HS-5 (cell line): ENCODE results near the gene RBBP8NL.

Source experiments
- DNase-seq: peaks from one replicate; pipeline ENCODE4 v3.0.0-alpha.2; 2012; ENCODE audit warnings: low read depth

The RBBP8NL gene

DNA sequence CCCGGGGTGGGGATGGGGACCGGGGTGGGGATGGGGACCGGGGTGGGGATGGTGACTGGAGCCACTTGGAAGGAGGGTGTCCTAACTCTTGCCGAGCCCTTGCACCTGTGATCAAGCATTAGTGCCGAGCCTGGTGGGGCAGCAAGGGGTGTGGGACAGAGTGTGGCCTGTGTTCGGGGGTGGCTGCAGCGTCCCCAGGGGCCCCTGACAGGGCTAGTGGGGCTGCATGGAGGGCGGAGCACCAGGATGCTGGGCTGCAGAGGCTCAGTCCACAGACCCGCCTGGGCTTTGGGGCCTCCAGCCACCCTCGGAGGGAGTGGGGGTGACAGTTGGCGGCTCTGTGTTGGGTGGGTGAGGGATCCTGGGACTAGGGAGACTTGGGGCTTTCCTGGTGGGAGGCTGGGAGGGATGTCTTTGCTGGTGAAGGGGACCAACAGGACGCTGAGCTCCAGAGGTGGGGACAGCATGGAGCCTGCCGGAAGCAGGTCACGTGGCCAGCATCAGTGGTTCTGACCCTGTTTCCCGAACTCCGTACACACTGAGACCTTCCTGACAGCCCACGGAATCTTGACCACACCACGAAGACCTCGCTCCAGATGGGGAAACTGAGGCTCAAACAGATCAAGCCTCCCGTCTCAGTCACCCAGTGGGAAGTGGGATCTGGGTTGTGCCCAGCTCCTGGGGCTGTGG is 4.6 kb downstream of the RBBP8NL start:
- no peak for DNase-seq

DNA sequence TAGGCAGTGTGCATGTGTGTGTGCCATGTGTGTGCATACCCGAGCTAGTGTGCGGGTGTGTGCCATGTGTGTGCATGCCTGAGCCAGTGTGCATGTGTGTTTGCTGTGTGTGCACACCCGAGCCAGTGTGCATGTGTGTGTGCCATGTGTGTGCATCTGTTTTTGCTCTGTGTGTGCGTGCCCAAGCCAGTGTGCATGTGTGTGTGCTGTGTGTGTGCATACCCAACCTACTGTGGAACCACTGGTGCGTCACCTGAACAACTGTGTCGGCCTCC is 5.7 kb downstream of the RBBP8NL start:
- no peak for DNase-seq

DNA sequence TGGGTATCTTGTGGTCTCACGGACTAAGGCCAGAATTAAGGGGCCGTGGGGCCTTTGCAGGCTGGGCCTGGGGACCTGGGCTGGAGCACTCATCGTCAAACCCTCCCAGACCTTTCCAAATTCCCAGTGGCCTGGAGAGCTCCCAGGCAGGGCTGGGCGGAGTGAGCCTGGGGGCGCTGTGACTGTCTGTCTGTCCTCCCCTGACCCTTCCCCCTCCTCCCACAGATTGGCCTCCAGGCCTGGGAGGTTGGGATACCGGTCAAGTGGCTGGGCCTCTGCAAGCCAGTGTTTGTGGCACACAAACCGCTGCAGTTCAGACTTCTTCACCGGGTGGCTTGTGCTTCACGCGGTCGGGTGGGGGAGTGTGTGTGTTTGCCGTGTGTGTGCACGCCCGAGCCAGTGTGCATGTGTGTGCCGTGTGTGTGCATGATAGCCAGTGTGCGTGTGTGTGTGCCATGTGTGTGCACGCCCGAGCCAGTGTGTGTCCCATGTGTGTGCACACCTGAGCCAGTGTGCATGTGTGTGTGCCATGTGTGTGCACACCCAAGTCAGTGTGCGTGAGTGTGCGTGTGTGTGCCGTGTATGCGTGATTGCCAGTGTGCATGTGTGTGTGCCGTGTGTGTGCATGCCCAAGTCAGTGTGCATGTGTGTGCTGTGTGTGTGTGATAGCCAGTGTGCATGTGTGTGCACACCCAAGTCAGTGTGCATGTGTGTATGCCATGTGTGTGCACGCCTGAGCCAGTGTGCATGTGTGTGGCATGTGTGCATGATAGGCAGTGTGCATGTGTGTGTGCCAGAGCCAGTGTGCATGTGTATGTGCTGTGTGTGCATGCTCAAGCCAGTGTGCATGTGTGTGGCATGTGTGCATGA is 6.3 kb downstream of the RBBP8NL start:
- DNase-seq, result no peak

DNA sequence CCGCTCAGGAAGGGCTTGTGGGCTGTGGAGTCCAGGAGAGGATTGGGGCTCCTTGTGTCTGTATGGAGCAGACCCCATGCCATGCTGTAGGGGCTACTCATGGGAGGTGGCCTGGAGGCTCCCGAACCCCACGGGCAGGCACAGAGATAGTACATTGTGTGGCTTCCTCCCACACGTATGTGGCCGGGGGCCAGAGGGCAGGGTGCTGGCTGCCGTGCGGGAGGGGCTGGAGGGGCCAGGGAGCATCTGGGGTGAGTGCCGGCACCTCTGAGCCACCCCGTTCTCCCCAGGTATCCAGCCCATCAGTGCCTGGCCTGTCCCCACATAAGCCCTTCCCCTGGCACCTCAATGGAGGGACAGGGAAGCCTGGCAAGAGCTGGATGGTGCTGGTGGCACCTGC is 7.6 kb downstream of the RBBP8NL start:
- DNase-seq, result no peak

DNA sequence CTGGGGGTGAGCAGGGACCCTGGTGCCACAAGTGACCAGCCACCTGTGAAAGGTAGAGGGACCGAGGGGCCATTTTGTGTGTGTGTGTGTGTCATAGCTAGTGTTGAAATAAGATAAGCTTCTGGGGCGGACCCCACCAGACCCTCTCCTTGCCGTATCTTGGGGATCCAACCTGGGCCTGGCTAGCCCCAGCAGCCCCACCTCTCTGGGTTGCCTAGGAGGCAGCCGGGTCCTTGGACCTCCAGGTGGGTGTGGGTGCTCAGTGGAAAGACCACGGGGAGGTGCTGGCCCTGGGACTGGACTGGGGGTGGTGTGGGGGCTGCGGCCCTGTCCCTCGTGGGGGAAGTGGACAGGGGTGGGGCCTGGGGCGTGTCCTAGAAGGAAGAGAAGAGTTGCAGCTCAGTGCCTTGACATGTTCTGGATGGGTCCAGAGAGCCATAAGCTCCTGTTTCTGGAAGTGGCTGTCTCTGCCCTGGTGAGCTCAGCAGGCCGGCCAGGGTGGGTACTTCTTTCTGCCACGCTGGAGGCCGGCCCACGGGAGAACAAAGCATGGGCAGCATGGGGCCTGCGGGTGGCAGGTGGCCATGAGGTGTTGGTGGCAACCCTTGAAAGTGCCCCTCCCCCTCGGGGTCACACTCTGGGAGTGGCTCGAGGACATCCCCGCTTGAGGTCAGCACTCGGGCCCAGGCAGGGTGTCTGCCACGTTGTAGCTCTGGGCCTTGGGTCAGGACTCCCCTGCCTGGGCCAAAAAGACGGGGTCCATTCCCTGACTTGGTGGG is 8.4 kb downstream of the RBBP8NL start:
- DNase-seq, result no peak

DNA sequence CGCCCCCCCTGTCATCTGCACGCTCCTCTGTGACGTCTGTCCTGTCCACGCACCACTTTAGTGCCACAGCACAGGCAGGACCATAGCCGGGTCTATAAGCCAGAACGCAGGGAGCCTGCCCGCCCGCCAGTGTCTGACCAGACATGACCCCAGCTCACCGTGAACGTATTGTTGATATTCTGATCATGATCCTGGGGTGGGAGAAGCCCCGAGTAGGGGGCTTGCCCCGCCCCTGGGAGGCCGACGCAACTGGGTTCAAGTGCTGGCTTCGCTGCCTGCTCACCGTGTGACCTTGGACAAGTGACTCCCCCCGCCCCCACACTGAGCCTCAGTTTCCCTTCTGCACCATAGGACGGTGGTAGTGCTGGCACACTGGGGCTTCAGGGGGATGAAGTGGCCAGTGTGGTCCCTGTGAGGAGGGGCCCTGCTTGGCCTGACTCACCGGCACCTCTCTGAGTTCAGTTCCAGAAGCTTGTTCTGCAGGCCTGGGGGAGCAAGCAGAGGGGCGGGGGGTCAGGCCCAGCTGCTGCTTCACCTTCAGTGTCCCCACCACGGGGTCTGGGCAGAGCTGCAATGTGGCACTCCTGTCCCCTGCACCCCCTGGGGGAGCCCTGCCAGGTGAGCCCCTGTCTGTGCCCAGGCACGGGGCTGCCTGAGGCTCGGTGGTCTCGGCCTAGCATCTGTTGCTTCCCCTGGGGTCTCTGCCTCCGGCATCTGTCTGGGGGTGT is 9.2 kb downstream of the RBBP8NL start:
- DNase-seq, result no peak

DNA sequence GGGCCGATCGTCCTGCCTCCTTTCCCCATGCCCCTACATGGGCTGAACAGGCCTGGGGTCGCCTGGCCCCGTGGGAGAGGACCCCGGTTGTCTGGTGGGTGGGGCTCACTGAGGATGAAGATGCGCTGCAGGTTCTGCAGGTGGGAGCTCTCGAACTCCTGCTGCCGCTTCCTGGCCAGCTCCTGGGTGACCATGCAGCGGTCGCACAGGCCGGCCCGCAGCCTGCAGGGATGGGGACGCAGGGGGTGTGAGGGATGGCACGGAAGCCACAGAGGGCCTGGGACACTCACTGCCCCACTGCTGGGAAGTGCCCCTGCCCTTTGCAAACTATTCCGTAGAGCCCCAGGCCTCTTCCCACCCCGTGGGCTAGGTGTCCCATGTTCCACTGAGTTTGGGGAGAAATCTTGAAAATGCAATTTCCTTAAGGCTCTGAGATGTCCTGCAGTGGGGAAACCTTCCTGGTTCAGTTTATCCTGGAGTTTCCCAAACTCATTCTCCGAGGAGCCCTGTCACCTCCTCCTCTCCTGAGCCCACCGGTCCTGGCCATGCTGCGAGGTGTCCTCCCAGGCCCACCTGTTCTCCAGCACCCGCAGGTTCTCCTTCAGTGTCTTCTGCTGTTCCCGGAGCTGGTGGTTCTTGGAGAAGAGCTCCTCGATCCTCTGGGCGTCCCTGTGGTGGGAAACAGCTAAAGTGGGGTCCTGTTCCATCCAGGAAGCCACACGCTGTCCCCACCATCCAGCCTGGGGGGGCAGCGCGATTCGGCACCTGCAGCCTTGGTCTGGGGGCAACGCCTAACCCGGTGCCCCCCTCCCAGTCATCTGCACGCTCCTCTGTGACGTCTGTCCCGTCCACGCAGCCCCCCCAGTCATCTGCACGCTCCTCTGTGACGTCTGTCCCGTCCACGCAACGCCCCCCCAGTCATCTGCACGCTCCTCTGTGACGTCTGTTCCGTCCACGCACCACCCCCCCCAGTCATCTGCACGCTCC is 10.4 kb downstream of the RBBP8NL start:
- DNase-seq, result no peak

DNA sequence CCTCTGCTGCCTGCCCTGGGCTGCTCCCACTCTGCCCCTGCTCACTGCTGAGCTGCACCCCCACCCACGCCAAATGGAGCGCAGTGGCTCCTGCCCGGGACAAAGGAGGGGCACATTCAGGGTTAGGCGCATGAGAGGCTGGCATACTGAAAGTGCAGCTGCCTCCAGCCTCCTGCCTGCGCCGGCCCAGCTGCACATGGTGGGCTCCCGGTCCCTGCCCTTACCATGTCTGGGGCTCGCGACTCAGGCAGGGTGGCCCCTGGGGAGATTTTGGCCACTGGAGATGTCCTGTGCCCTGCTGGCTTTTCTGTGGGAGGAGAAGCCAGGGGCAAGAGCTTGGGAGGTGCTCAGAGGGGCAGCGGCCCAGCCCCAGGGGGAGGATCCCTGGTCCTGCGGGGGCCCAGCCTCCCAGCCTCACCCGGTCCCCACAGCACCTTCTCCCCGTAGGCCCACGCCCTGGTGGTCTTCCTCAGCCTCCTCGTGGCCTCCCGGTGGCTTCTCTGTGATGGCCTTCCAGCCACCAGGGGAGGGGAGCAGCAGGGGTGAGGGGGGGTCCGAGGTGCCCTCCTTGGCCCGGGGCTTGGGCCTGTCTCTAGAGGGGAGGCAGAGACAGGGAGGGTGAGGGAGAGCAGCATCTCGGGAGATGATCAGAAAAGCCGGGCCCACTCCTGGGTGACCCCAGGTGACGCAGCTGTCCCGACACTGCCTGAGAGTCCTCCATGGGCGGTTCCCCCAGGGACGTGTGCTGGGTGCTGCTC is 11.8 kb downstream of the RBBP8NL start:
- DNase-seq, result no peak

DNA sequence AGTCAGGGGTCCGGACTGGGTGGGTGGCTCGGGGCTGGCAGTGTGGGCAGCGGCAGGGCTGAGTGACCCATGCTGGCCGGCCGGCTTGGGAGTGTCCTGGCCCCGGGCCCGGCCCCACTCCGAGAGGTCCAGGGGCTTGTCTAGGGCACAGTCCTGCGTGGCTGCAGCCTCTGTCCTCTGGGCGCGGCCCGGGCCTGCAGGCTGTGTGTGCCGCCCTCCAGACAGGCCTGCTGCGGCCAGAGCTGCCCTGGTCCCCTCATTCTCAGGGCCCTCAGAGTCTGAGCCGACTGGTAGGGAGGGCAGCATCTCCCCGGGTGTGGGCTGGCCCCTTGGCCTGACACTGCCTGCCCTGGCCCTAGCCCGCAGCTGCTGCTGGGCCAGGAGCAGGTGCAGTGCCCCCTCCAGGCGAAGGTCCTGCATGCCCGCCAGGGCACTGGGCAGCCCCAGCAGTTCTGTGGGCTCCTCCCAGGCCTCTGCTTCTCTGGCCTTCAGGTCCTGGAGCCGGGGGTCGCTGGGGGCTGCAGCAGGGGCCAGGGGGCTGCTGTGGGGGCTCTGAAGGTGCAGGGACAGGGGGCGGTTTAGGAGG is 13.3 kb downstream of the RBBP8NL start:
- no peak for DNase-seq

DNA sequence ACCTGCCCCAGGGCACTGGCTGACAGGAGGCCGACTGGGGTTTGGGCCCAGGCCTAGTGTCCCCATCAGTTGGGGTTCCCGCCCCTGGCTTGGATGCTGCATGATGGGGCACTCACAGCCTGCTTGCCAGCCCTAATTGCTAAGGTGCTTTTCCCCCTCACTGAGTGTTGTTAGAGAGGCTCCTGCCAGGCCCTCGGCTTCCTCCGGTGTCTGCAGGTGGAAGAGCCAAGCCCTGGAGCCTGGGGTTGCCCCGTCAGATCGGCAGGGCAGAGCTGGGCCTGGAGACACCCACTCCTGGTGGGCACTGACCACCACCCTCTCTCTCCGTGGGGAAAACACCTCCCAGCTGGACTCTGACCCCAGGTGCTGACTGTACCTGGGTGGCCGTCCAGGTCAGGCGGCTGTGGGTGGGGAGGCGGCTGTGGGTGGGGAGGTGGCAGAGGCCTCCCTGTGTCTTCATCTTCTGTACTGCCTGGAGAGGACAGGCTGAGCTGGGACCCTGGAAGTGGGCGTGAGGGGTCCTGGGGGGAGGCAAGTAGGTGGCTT is 14.2 kb downstream of the RBBP8NL start:
- DNase-seq, result no peak

DNA sequence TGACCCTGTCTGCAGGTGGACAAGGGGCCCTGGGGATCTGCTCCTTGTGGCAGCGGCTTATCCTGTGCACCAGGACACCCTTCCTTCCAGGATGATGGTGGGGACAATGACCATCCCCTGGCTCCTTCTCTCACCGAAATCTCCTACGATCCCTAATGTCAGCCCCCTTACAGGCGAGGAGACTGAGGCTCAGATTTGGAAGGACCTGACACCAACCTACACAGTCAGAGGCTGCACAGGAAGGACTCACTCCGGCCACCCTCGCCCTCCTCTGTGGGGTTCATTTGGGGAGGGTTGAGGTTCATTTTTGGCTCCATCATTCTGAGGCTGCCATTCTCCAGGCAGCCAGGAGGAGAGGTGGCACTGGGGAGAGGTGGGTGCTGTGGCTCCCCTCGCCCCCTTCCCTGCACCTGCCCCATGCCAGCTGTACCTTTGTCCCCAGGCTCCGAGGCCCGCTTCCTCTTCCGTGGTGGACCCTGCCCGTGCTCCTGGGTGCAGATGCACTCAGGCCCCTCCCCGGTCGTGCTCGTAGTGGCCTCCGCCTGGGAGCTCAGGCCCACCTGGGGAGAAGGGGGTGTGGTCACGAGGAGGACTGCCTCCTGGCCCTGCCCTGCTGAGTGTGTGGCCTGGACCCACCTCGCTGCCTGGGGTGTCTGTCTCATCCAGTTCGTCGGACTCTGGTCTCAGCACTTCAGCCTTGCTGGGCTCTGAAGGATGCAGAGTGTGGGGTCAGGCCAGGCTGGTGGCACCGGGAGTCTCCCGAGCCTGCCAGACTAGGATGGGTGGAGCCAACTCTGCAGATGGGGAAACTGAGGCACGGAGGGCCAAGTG is 14.9 kb downstream of the RBBP8NL start:
- DNase-seq, result no peak

DNA sequence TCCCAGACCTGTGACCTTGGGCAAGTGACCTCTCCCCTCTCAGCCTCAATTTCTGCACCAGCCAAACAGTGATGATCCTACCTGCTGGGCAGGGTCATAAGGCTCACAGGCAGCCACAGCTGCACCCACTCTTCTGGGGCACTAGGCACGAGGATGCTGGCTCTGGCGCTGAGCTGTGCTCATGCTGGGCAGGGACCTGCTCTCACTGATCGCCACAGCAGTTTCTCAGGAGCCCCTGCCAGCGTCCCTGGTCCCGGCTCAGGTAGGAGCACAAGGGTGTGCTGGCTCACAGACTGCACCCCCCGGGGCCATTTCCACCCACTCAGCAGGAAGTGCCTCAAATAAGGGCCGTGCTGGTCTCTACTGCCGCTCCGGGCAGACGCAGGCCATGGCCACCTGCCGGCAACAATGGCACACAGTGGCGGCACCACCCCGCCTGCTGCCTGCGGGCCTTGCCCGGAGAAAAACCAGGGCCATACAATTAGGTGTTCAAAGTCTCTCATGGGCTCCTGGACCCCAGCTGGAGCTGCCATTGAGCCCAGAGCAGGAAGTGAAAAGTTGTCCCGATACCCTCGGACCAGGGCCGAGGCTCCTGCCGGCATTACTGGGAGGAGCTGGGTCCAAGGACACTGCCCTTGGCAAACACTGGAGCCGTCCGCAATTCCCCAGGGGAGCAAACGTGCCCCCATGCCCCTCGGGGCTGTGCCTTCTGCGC is 15.7 kb downstream of the RBBP8NL start:
- no peak for DNase-seq

DNA sequence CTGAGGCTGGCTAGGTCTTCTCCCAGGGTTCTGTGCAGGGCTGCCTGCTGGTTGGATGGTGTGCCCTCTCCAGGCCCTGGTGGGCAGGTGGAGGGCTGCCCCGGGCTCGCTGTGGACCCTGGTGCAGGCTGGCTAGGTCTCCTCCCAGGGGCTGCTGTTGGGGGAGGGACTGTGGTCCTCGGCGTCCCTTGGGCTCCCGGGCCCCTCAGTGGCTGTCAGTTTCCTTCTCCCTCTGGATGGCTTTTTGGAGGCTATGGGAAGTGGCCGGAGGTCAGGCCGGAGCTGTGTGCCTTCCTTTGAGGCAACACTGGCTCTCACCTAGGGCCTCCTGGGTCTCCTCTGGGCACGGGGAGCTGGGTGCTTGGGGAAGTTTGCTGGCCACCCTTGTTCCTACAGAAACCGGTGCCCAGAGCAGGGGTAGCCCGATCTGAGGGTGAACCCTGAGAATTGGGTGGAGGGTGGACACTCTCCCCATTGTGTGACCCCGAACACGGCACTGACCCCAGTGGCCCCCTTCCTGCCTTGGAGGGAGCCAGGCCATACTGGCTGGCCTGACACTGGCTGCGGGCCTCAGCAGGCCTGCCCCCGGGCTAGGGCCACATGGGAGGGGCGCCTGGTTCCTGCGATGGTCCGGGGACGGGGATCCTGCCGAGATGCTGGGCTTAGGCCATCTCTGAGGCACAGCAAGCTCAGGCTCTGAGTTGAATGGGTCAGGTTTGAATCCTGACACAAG is 16.4 kb downstream of the RBBP8NL start:
- no peak for DNase-seq

DNA sequence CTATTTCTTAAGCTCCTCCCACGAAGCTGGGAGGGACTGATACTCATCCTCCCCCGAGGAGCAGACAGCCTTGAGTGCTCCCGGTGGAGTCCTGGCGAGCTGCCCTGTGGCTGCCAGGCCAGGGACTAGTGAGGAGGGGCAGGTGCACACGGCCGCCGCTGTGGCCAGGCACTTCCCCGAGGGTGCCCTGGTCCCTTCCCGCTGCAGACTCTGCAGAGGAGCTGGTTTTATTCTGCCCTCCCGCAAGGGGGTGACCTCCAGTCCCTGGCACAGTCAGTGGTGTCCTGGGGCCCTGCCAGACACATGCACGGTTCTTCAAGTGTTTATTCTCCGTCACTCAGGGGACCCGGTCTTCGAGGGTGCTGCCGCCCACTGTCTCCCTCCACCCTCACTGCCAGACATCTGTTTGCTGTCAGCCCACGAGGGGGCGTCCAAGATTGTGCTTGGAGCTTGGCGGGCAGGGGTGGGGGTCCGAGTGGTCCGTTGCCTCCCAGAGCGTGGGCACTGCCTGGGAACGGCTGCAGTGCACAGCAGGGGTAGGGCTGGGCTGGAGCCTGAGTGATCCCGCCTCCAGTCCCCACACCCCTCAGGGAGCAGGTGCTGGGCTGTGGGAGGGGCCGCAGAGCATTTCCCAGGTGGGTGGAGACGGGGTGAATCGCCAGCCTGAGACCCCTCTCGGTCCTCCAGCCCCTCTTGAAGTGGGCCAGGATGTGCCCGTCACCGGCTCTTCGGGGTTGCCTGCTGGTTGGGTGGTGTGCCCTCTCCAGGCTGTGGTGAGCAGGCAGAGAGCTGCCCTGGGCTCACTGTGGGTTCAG is 17.2 kb downstream of the RBBP8NL start:
- no peak for DNase-seq

DNA sequence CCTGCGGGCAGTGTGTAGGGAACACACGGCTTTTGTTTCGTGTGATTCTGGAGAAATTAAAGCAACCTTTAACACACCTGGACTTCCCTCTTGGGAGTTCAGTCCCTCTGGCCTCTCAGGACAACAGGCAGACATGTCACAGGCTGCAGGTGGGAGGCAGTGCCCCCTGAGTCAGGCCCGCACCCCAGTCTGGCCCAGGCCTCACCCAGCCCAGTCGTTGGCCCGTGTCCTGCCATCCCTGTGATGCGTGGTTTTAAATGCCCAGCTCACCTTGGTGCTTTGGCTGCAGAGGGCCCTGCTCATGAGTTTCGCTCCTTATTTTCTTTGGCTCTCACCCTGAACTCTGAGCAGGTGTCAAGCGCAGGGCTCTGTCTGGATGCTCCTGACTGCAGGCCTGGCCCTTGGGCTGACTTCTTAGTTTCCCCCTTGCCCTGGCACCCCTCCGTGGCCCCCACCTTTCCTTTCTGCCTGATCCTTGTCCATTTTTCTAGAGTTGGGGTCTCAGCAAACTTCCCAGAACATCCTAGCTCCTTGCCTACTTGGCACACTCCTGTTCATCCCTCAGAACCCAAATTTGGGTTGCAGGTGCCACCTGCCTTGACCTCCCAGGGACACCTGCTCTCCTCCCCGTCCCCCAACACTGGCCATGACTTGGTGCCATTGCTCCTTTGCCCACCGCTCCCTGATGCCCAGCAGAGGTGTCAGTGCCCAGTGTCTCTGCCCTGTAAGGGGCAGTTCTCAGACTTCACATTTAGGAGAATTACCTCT is 18.1 kb downstream of the RBBP8NL start:
- no peak for DNase-seq

DNA sequence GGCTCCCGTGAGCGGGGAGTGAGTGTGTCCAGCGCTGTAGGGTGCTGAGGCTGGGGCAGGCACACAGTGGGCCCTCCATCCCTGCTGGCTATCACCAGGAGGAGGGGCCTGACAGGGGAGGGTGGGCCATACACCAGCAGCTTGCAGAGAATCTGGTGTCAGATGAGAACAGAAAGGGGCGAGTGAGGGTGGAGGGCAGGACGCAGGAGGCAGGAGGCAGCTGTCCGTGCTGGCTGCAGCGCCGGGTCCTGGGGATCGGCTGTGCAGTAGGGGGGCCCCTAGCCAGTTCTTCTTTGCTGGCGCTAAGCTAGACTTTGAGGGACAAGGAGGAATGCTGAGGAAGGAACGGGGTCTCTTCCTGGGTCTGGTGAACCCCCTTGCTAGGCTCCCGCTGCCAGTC is 18.7 kb downstream of the RBBP8NL start:
- DNase-seq, result no peak
